ENCODE results near the gene TGFBRAP1. TPM values are rescaled to one million over a fixed set of nuclear protein-coding genes. Genes with fewer than 3 reads are reported as not detected.

Gene TGFBRAP1, protein sequence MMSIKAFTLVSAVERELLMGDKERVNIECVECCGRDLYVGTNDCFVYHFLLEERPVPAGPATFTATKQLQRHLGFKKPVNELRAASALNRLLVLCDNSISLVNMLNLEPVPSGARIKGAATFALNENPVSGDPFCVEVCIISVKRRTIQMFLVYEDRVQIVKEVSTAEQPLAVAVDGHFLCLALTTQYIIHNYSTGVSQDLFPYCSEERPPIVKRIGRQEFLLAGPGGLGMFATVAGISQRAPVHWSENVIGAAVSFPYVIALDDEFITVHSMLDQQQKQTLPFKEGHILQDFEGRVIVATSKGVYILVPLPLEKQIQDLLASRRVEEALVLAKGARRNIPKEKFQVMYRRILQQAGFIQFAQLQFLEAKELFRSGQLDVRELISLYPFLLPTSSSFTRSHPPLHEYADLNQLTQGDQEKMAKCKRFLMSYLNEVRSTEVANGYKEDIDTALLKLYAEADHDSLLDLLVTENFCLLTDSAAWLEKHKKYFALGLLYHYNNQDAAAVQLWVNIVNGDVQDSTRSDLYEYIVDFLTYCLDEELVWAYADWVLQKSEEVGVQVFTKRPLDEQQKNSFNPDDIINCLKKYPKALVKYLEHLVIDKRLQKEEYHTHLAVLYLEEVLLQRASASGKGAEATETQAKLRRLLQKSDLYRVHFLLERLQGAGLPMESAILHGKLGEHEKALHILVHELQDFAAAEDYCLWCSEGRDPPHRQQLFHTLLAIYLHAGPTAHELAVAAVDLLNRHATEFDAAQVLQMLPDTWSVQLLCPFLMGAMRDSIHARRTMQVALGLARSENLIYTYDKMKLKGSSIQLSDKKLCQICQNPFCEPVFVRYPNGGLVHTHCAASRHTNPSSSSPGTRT
- 10 to 100 TPM; 17.7 to 29.0 (median 26.2) TPM for total RNA-seq

DNA sequence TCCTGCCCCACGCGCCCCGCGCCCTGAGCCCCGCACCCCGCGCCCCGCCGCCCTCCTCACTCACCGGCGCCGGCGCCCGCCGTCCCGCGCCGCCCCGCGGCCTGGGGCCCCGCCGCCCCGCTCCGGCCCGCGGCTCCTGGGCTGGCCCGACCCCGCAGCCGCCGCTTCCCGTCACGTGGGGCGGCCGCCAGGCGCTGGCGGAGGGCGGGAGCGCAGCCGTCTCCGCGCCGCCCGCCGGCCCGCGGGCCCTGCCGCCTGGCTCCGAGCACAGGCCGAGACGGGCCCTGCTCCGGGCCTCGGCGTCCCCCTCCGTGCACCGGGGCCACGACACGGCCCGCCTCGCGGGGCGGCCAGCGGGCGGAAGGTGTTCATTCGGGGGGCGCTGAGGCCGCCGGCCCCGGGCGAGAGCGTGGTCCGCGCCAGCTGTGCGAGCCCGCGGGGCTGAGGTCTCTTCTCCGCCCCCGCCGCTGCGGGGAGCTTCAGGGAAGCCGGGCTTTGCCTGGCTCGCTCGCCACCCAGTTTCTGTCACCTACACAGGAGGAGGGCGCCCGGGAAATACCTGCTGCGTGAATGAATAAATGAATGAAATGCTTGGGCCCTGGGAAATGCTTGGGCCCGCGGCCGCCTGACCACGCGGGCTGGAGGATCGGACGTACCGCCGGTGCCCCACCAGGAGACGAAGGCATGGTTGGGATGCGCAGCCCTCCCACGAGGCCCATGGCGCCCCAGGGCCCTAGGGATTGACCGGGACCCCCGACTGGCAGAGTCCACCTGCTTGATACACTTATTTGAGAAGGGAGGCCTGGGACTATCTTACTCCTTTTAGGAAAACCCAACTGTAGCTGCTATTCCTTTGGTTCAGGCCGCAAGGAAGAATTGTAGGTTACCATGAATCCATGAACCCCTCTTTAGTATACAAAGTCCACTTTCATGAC lies at the start of gene TGFBRAP1:
Gene TGFBRAP1, minus strand, starts transcription at position 175 of the 935 bp plus-strand sequence. CDS start 21,434 bp downstream, outside the sequence.
- no peaks in the 10 kb centered on the region for H3K9me3 ChIP-seq
- peaks cover 0 to 20% (median 3%) of the 10 kb centered on the region in 4 donors for H3K4me1 ChIP-seq
- H3K27ac ChIP-seq: peak within 1 kb of the TSS; percentile 86 to 93 (median 90)
- peak; percentile 58 to 82 (median 74) for DNase-seq
- TF ChIP-seq CTCF (IDR thresholded peaks at IDR 0.05): peak in 1 of 6 experiments; percentile 21
- TF ChIP-seq POLR2A (IDR thresholded peaks at IDR 0.05): peak in 1 of 2 donors; percentile 43
- peaks cover 0 to 6% (median 0%) of the 10 kb centered on the region in 3 donors for H3K36me3 ChIP-seq
- peak within 1 kb of the TSS; percentile 72 to 93 (median 85) for H3K4me3 ChIP-seq
- H3K27me3 ChIP-seq: no peaks in the 10 kb centered on the region

DNA sequence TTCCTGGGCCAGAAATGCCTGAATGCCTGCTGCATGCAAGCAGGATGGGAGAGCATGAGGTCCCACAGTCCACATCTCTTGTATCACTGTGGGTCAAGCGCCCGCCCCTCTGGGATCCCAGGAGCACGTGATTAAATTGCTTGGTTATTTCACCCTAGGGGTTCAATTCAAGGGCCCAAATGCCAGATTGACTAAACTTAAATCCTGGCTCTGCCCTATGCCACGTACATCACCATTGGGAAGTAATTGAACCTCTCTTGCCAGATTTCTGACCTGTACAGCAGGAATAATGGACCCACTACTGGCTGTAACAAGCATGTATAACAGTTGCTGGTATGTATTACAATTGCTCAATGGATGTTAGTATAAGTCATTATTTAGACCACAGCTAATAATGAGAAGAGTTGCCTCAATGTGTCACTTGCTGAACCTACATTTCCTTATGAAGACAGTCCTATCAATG lies 49.4 kb upstream of the TGFBRAP1 start:
- Histone ChIP-seq H3K36me3 (peaks cover 0 to 45% (median 0%) of the 10 kb centered on the region in 3 donors), H3K4me1 (peaks cover 0 to 20% (median 2%) of the 10 kb centered on the region in 4 donors), H3K4me3 (no peak overlapping the region), H3K9me3 (no peaks in the 10 kb centered on the region), H3K27me3 (no peaks in the 10 kb centered on the region), H3K27ac (peak overlapping the region in 1 of 4 donors; percentile 25)
- TF ChIP-seq POLR2A (IDR thresholded peaks at IDR 0.05): no peak
- TF ChIP-seq CTCF (IDR thresholded peaks at IDR 0.05): no peak
- no peak for DNase-seq

GRCh38 chr2:105378276-105378840 lies 48.8 kb upstream of the TGFBRAP1 start:
- Histone ChIP-seq H3K4me3 (no peak overlapping the region), H3K9me3 (no peaks in the 10 kb centered on the region), H3K36me3 (peaks cover 0 to 43% (median 0%) of the 10 kb centered on the region in 3 donors), H3K4me1 (peaks cover 0 to 26% (median 2%) of the 10 kb centered on the region in 4 donors), H3K27ac (peak overlapping the region in 1 of 4 donors; percentile 25), H3K27me3 (no peaks in the 10 kb centered on the region)
- no peak for DNase-seq
- no peak for TF ChIP-seq POLR2A (IDR thresholded peaks at IDR 0.05)
- TF ChIP-seq CTCF (IDR thresholded peaks at IDR 0.05): no peak

GRCh38 chr2:105377871-105378270 lies 48.3 kb upstream of the TGFBRAP1 start:
- Histone ChIP-seq H3K9me3 (no peaks in the 10 kb centered on the region), H3K27ac (peak overlapping the region in 2 of 4 donors; percentile 49 to 66), H3K36me3 (peaks cover 0 to 46% (median 0%) of the 10 kb centered on the region in 3 donors), H3K27me3 (no peaks in the 10 kb centered on the region), H3K4me1 (peaks cover 0 to 29% (median 2%) of the 10 kb centered on the region in 4 donors), H3K4me3 (no peak overlapping the region)
- DNase-seq: no peak
- TF ChIP-seq POLR2A (IDR thresholded peaks at IDR 0.05): no peak
- TF ChIP-seq CTCF (IDR thresholded peaks at IDR 0.05): peak in 2 of 6 experiments; percentile 14 to 22

Measured in Peyer's patch (tissue), 4 donors.